CD1c-positive myeloid dendritic cell (primary cell): Measurements from ENCODE around the gene ETHE1.

Source experiments
- DNase-seq: peaks from one replicate; pipeline ENCODE4 v3.0.0-alpha.2; 2016; ENCODE audit errors: extremely low spot score

ETHE1 gene

GRCh38 chr19:43490759-43491158 lies 36.2 kb downstream of the ETHE1 start:
- DNase-seq, result no peak

GRCh38 chr19:43489979-43490599 lies 36.9 kb downstream of the ETHE1 start:
- DNase-seq, result no peak

- peak; percentile 79 for DNase-seq
These were observed 37.7 kb downstream of the ETHE1 start for GRCh38 chr19:43489310-43489709.

GRCh38 chr19:43488179-43488578 lies 38.8 kb downstream of the ETHE1 start:
- no peak for DNase-seq

GRCh38 chr19:43486412-43486811 lies 40.6 kb downstream of the ETHE1 start:
- no peak for DNase-seq

- peak; percentile 48 for DNase-seq
These were observed 41.0 kb downstream of the ETHE1 start for GRCh38 chr19:43485951-43486350.

- DNase-seq, result no peak
These were observed 43.7 kb downstream of the ETHE1 start for GRCh38 chr19:43483281-43483680.

GRCh38 chr19:43482193-43482592 lies 44.8 kb downstream of the ETHE1 start:
- DNase-seq, result no peak

- DNase-seq, result no peak
These were observed 45.3 kb downstream of the ETHE1 start for GRCh38 chr19:43481701-43482100.

GRCh38 chr19:43480574-43480973 lies 46.4 kb downstream of the ETHE1 start:
- DNase-seq, result no peak

- no peak for DNase-seq
These were observed 46.9 kb downstream of the ETHE1 start for GRCh38 chr19:43479961-43480561.

- no peak for DNase-seq
These were observed 47.8 kb downstream of the ETHE1 start for GRCh38 chr19:43479226-43479625.

GRCh38 chr19:43478323-43478722 lies 48.7 kb downstream of the ETHE1 start:
- DNase-seq, result no peak

GRCh38 chr19:43476606-43477005 lies 50.4 kb downstream of the ETHE1 start:
- no peak for DNase-seq

GRCh38 chr19:43474986-43475705 lies 51.9 kb downstream of the ETHE1 start:
- peak; percentile 97 for DNase-seq

GRCh38 chr19:43474487-43474886 lies 52.5 kb downstream of the ETHE1 start:
- DNase-seq, result no peak

GRCh38 chr19:43471091-43471490 lies 55.9 kb downstream of the ETHE1 start:
- DNase-seq, result no peak

- no peak for DNase-seq
These were observed 56.7 kb downstream of the ETHE1 start for GRCh38 chr19:43470288-43470687.

- DNase-seq, result no peak
These were observed 57.9 kb downstream of the ETHE1 start for GRCh38 chr19:43469160-43469480.

GRCh38 chr19:43468354-43469159 lies 58.4 kb downstream of the ETHE1 start:
- DNase-seq, result no peak

GRCh38 chr19:43467730-43468129 lies 59.3 kb downstream of the ETHE1 start:
- DNase-seq, result no peak

GRCh38 chr19:43467276-43467675 lies 59.7 kb downstream of the ETHE1 start:
- no peak for DNase-seq

- DNase-seq, result no peak
These were observed 60.2 kb downstream of the ETHE1 start for GRCh38 chr19:43466793-43467192.
